Testis (tissue), 3 donors: ENCODE results near the gene KCNK10. TPM values are rescaled to one million over a fixed set of nuclear protein-coding genes. Genes with fewer than 3 reads are reported as not detected.

Source experiments
- DNase-seq: peaks from one replicate; pipeline ENCODE4 v3.0.0-alpha.2; 2019
- H3K27ac ChIP-seq, 2 donors: fragments of 200-600 bp; sonication (generic); one replicate each; pipeline ENCODE4 v1.5.1; 2019
- H3K27me3 ChIP-seq: fragments of 200-600 bp; sonication (generic); one replicate; pipeline ENCODE4 v1.5.1; 2019
- H3K36me3 ChIP-seq: fragments of 200-600 bp; sonication (generic); one replicate; pipeline ENCODE4 v1.5.1; 2017; ENCODE audit warnings: low read depth; ENCODE audit errors: missing control alignments
- H3K4me1 ChIP-seq: fragments of 200-600 bp; sonication (generic); one replicate; pipeline ENCODE4 v1.5.1; 2019
- H3K4me3 ChIP-seq, 2 donors: fragments of 200-600 bp; sonication (generic); one replicate each; pipeline ENCODE4 v1.5.1; 2017 to 2019
- H3K9me3 ChIP-seq: fragments of 200-600 bp; sonication (generic); one replicate; pipeline ENCODE4 v1.5.1; 2017
- POLR2A ChIP-seq: fragments of 450-650 bp; IDR thresholded peaks from one replicate; pipeline ENCODE4 v1.6.1; 2017; ENCODE audit warnings: antibody characterized with exemption, mild to moderate bottlenecking, moderate library complexity
- WGBS, 2 donors: methylation state at CpG; one replicate each; pipeline ENCODE4 v1.1.5; 2018; 5-methylcytosine and 5-hydroxymethylcytosine counted together
- intact Hi-C: fragments of 100-400 bp; cut with DNase I; formaldehyde crosslinking; loops from one replicate; pipeline ENCODE4 v1.15.1; 2023; ENCODE audit warnings: low total_unique reads
- polyA plus RNA-seq: library from polyadenylated mRNA; stranded (reverse); fragments of 350-450 nt; fragmentation: Illumina TruSeq; extraction: RNeasy Lipid Tissue Mini Kit (QIAGEN cat#74804); gene quantifications from one replicate; pipeline ENCODE4 v1.2.3, GENCODE V29; 2014; ENCODE audit warnings: low read depth, low replicate concordance; ENCODE audit not compliant: insufficient read depth
- total RNA-seq, 2 donors: library from RNA; depleted of rRNA; stranded (reverse); fragments of >200 nt; gene quantifications; one replicate each; pipeline ENCODE4 v1.2.3, GENCODE V29; 2016
- TF ChIP-seq, protein P1 (sequence below), 3 experiments: fragments of 450-650 bp in 2 of 3; fragments of 200-600 bp in 1 of 3; sonication (generic) in 1 of 3; IDR thresholded peaks; one replicate each; pipeline ENCODE4 v1.5.1; 2016 to 2019; ENCODE audit warnings: antibody characterized with exemption in 3 of 3, mild to moderate bottlenecking in 2 of 3, moderate library complexity in 1 of 3

The KCNK10 gene
- total and polyA plus RNA-seq, 3 donors from 2014 or later = 0.55 to 4.2 (median 1.6) TPM

DNA sequence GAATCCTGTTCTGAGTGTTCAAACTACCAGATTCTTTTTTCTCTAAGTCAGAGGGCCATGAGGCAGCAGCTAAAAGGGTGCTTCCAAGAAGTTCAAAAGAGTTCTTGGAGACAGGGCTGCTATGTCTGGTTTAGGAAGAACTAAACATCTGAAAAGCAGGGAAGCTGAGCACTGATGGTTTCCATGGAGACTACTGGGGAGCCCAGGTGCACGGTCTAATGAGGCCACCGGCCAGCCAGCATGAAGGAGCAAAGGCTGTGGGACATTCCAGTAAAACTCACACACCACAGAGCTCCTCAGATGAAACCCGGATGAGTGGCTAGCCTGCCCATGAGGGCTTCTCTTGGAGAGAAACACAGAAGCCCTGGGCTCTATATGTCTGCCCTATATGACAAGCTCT, 97.3 kb downstream of the KCNK10 start:
- 52 to 74% methylated on average over 3 of the region's 3 CpGs for WGBS, 2 donors
- Histone ChIP-seq H3K27ac (no peak overlapping the region), H3K36me3 (no peaks in the 10 kb centered on the region), H3K27me3 (no peaks in the 10 kb centered on the region), H3K9me3 (no peaks in the 10 kb centered on the region), H3K4me1 (no peaks in the 10 kb centered on the region), H3K4me3 (no peak overlapping the region)
- intact Hi-C loops = no loop called here
- TF ChIP-seq, protein P1, sequence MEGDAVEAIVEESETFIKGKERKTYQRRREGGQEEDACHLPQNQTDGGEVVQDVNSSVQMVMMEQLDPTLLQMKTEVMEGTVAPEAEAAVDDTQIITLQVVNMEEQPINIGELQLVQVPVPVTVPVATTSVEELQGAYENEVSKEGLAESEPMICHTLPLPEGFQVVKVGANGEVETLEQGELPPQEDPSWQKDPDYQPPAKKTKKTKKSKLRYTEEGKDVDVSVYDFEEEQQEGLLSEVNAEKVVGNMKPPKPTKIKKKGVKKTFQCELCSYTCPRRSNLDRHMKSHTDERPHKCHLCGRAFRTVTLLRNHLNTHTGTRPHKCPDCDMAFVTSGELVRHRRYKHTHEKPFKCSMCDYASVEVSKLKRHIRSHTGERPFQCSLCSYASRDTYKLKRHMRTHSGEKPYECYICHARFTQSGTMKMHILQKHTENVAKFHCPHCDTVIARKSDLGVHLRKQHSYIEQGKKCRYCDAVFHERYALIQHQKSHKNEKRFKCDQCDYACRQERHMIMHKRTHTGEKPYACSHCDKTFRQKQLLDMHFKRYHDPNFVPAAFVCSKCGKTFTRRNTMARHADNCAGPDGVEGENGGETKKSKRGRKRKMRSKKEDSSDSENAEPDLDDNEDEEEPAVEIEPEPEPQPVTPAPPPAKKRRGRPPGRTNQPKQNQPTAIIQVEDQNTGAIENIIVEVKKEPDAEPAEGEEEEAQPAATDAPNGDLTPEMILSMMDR (IDR thresholded peaks at IDR 0.05) = no peak
- no peak for TF ChIP-seq POLR2A
- no peak for DNase-seq

DNA sequence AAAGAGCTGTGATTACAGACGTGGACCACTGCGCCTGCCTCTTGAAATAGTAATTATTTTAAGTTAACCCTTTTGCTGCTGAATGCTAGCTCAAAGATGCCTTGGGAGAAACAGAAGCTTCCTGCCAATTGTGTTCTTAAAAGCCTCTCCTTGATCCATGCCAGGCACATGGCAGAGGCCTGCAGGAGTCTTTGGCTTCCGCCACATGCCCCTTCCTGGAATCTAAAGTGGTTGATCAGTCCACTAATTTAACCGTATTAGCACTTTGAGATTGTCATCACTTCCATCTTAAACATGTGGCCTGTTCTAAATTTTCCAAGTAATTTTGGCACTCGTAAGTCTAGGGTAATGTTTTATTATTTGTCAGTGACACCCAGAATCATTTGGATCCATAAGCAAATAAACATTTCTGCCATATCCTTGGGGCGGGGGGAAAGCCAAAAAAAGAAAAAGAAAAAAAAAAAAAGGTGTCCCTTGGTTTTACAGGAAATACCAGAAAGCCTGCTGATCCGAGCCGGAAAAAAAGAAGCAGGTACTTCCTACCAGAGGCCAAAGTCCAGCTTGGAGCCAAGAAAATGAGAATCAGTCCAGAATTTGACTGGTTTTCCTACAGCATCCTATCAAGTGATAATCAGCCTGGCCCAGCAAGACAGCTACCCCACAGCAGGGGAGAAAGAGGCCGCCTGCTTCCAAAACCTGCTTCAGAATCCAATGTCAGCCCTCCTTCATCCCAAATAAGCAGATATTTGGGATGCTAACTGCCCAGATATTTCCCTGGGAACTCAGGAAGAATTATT, 104.8 kb downstream of the KCNK10 start:
- intact Hi-C loops = no loop called here
- Histone ChIP-seq H3K9me3 (no peaks in the 10 kb centered on the region), H3K4me1 (no peaks in the 10 kb centered on the region), H3K4me3 (no peak overlapping the region), H3K36me3 (no peaks in the 10 kb centered on the region), H3K27ac (no peak overlapping the region), H3K27me3 (no peaks in the 10 kb centered on the region)
- 79 to 87% methylated on average over 9 of the region's 9 CpGs for WGBS, 2 donors
- DNase-seq = no peak
- TF ChIP-seq, protein P1 (IDR thresholded peaks at IDR 0.05) = no peak
- no peak for TF ChIP-seq POLR2A

DNA sequence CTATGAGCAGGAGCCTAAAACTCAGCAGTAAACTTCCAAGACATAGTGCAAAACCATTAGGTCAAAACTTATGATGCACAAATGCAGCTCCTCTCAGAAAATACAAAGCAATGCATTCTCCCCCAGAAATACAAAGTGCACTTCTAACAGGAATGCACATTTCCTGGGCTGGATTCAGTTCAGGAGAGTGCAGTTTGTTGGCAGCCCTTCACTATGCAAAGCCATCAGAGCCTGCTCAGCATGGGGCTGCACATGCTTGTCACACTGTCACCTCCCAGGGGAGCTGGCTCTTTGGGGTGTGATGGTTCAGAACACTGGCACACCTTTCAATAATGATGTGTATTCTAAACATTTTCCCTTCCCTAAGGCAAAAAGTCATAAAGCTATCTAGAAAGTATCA, 110.4 kb downstream of the KCNK10 start:
- Histone ChIP-seq H3K27me3 (no peaks in the 10 kb centered on the region), H3K27ac (no peak overlapping the region), H3K4me1 (no peaks in the 10 kb centered on the region), H3K4me3 (no peak overlapping the region), H3K36me3 (no peaks in the 10 kb centered on the region), H3K9me3 (no peaks in the 10 kb centered on the region)
- intact Hi-C loops = no loop called here
- DNase-seq = no peak
- no peak for TF ChIP-seq POLR2A

DNA sequence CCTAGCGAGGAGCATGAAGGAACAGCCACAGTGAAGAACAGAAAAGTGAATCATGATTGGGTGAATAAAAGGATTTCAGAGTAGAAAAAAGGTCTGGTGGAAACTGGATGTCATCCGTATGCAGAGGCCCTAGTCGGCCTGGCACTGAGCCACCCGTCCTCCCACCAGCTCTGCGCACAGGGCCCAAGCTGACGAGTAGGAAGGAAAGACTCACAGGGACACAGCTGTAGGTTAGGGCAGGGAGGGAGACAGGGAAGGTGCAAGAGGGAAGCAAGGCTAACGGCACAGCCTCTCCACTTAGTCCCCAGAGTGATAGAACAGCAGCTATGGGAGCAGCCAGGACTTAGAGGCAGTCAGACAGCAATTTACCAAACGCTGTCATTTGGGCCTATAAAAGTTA, 112.6 kb downstream of the KCNK10 start:
- peak; percentile 63 for DNase-seq
- Histone ChIP-seq H3K9me3 (no peaks in the 10 kb centered on the region), H3K4me1 (no peaks in the 10 kb centered on the region), H3K27ac (no peak overlapping the region), H3K27me3 (no peaks in the 10 kb centered on the region), H3K36me3 (no peaks in the 10 kb centered on the region), H3K4me3 (no peak overlapping the region)
- intact Hi-C loops = no loop called here
- WGBS, 2 donors = 34 to 61% methylated on average over 8 of the region's 8 CpGs
- TF ChIP-seq, protein P1 (IDR thresholded peaks at IDR 0.05) = no peak
- TF ChIP-seq POLR2A = no peak

DNA sequence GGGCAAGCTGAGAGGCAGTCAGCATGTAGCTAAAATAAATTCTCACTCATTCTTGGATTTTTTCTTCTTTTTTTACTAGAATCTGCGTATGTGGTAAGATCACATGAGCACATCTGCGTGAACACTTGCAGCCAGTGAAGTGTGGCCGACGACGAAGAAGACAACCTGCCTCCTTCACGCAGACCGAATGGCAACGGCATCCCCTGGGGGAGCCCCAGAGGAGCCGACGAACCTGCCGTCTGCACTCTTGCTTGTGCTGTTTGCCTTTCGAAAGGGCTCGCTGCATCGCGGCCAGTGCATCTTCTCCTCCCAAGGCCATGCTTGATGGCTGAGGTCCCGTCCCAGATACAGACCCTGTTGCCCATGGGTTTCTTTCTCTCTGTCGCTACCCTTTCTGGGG, 113.8 kb downstream of the KCNK10 start:
- no peaks in the 10 kb centered on the region for H3K9me3 ChIP-seq
- H3K27me3 ChIP-seq = no peaks in the 10 kb centered on the region
- H3K4me3 ChIP-seq = no peak overlapping the region
- 83 to 87% methylated on average over 17 of the region's 17 CpGs for WGBS, 2 donors
- intact Hi-C loops = no loop called here
- no peak for DNase-seq
- no peak overlapping the region for H3K27ac ChIP-seq
- no peaks in the 10 kb centered on the region for H3K4me1 ChIP-seq
- H3K36me3 ChIP-seq = no peaks in the 10 kb centered on the region
- TF ChIP-seq, protein P1 (IDR thresholded peaks at IDR 0.05) = no peak
- TF ChIP-seq POLR2A = no peak
